Raji (cell line): Measurements from ENCODE around the gene NELL2.

Experiments used
- POLR2A ChIP-seq: IDR thresholded peaks from 2 replicates; pipeline ENCODE4 v1.6.1; 2011; ENCODE audit warnings: low read depth, low read length, control low read depth; ENCODE audit not compliant: insufficient read depth

The NELL2 gene

DNA sequence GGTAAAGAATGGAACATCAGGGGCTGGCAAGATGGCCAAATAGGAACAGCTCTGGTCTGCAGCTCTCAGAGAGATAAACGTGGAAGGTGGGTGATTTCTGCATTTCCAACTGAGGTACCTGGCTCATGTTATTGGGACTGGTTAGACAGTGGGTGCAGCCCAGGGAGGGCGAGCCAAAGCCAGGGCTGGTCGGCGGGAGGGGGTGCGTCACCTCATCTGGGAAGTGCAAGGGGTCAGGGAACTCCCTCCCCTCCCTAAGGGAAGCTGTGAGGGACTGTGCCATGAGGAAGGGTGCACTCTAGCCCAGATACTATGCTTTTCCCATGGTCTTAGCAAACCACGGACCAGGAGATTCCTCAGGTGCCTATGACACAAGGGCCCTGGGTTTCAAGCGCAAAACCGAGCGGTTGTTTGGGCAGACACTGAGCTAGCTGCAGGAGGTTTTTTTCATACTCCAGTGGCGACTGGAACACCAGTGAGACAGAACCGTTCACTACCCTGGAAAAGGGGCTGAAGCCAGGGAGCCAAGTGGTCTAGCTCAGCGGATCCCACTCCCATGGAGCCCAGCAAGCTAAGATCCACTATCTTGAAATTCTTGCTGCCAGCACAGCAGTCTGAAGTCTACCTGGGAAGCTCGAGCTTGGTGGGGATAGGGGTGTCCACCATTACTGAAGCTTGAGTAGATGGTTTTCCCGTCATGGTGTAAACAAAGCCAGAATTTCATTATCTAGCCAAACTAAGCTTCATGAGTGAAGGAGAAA lies 317.6 kb downstream of the NELL2 start:
- no peak for TF ChIP-seq POLR2A

- no peak for TF ChIP-seq POLR2A
Observed at GRCh38 chr12:44555454-44555853, 320.7 kb downstream of the NELL2 start.

GRCh38 chr12:44551631-44552030 lies 324.5 kb downstream of the NELL2 start:
- TF ChIP-seq POLR2A, result no peak

DNA sequence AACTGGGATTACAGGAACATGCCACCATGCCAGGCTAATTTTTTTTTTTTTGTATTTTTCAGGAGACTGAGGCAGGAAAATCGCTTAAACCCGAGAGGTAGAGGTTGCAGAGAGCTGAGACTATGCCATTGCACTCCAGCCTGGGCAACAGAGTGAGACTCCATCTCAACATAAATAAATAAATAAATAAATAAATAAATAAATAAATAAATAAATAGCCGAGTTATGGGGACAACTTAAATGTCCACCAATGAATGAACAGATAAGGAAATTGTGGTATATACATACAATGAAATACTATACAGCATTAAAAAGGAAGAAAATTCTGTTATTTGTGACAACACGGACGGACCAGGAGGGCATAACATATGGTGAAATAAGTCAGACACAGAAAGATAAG lies 325.7 kb downstream of the NELL2 start:
- no peak for TF ChIP-seq POLR2A

- TF ChIP-seq POLR2A, result no peak
Observed at GRCh38 chr12:44546060-44546459, 330.1 kb downstream of the NELL2 start.

- no peak for TF ChIP-seq POLR2A
Observed at GRCh38 chr12:44544018-44544417, 332.1 kb downstream of the NELL2 start.

GRCh38 chr12:44542716-44543115 lies 333.4 kb downstream of the NELL2 start:
- no peak for TF ChIP-seq POLR2A

DNA sequence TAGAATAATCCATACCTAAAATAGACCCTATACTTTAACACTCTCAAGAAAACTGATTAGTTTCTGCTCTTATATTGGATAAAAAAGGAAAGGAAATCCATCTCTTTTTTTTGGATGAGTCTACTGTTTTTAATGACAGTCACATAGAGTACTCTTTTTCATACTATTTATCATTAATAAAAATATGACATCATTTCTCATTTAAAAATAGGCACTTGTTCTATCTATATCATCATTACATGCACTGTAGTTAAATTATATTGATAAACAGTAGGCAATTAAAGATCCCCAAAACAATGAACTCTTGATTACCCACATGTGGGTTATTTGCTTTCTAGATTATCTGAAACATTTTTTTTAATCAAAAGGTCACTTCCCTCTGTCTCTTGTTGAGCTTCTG lies 338.8 kb downstream of the NELL2 start:
- no peak for TF ChIP-seq POLR2A

DNA sequence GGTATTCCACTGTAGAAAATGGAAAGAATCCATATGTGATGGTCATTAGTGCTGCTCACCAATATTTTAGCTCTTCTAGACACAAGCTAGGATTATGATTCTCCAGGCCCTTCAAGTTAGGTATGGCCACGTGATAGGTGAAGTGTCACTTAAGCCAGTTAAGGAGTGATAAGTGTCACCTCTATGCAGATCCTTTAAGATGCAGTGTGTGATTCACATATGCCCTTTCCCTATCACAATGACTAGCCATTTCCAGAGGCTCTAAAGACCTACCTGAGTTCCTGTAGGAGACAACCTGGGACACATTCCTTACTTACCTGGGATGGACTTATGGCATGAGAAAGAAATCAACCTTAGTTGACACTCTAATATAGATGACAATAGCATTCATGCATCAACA lies 343.2 kb downstream of the NELL2 start:
- TF ChIP-seq POLR2A, result no peak

DNA sequence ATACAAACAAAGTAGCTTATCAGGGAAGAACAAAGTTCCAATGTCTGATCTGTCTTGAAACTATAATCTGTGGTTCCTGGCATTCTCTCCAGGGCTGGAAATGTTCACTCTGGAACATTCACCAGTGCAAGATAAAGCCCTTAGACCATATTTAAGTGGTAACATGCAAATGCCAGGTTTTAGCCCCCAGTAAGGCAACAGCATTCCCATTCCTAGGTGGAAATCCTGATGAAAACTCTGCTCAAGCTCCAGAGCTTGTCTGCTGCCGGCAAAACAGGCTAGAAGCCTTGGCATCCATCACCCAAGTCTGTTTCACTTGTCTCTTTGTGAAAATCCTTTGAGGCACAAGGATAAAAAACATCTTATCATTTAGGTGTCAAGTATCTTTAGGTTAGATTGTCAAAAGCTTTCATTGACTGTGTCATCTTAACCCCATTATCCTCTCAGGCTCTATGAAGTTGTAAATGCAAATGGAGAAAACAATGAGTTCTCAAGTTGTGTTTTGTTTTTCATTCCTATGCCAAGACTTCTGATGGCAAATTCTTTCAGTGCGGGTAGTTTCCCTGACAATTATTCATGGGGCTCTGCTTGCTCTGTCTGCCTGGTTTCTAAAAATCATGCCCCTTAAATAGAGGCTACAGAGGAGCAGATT lies 344.7 kb downstream of the NELL2 start:
- no peak for TF ChIP-seq POLR2A

DNA sequence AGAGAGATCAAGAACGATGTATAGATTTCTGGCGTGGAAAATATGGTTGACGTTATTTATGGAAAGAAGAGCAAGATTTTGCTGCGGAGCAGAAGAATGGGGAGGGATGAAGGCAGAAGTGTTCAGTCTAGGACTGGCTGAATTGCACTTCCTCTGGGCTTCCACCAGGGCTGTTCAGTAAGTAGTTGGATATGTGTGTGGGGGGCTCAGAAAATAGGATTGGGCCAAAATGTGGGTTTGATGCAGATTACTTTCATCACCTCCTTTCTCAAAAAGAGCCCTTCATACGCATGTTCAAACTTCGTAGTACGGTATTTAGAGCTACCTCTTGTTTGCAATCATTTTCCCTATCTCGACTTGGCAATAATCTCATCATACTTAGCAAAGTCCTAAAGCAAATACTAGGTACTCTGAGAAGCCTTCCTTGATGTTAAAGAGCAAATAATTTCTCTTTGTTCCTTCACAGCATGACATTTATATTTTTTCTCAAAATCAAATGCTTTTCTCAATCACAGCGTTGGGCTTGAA lies 349.4 kb downstream of the NELL2 start:
- TF ChIP-seq POLR2A, result no peak

- TF ChIP-seq POLR2A, result no peak
Observed at GRCh38 chr12:44525806-44526654, 350.1 kb downstream of the NELL2 start.

DNA sequence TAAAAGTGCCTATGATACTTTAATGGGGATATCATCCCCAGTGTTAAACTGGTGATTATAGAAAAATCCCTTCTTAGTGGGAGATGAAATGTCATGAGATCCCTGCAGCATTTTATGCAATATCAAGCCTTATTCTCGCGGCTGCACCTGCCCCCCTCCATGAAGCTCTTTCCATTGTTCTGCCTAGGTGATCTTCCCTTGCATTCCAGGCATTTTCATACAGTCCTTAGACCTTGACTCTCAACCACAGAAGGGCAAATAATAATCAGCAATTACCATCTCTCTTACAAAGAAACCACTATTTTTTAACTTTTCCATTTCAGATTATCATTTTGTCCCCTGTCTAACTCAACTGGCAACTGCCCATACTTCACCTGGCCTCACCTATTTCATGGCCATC lies 352.3 kb downstream of the NELL2 start:
- TF ChIP-seq POLR2A, result no peak

DNA sequence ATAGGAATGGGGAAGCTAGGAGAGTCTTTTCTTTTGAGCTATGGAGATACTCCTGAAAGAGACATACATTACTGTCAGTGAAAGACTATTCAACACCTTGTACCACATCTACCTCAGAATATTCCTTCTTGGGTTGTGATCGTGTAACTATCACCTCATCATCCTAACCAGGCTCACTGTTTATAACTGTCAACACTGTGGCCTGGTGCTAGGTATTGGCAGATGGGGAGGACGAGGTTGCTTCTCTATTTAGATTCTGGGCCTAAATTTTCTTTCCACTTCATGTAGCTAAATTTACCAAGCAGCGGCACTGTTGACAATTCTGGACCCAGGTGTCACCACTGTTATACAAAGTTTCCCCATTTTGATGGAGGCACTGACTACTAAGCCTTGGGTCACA lies 354.4 kb downstream of the NELL2 start:
- TF ChIP-seq POLR2A, result no peak

DNA sequence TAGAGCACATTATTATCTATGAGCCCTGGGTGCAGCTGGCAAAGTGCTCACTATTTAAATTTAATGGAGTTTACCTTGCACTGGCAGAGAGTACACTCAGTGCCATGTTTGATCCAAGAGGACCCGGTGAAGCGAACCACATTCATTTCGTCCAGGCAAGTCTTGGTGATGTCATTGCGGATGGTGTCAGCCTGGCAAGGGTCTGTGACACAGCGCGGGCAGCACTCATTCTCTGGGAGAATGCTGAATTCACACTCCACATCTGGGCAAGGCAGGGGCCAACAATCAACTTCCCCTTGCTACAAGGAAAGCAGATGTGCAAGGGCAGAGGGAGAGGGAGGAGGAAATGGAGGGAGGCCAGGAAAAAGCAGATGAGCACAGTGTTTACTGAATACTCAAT lies 356.2 kb downstream of the NELL2 start:
- TF ChIP-seq POLR2A, result no peak
